HepG2 (cell line): ENCODE data around the gene MED13. TPM values are rescaled to one million over a fixed set of nuclear protein-coding genes. Genes with fewer than 3 reads are reported as not detected.
"Not testable (repeated sequence)": the region's sequence is repeated elsewhere in the genome, so short reads cannot be mapped to it uniquely, and the experiment has no call there.

Source experiments
- ATAC-seq: fragments of 200-7000 bp; cut with Tn5 transposase; 3 replicates; pipeline ENCODE4 v1.9.1; 2020; ENCODE audit warnings: mild to moderate bottlenecking, moderate library complexity
- BruUV-seq: library from RNA; stranded (reverse); fragments of 400-500 nt; replicated peaks from 2 replicates; lab custom pipeline; 2021; lab: Mats Ljungman, UMichigan
- CTCF ChIA-PET: fragments of 300-600 bp; formaldehyde crosslinking; extraction: SDS; loops from one replicate; lab custom pipeline; 2021; ENCODE audit warnings: low total read pairs, inconsistent platforms, low intra/inter-chr PET ratio; lab: Yijun Ruan, JAX
- POLR2A ChIA-PET: fragments of 350-600 bp; sonication (Branson Sonifier 250); formaldehyde crosslinking; loops from one replicate; lab custom pipeline; 2020; ENCODE audit warnings: antibody characterized with exemption, inconsistent platforms; lab: Yijun Ruan, JAX
- DNase-seq: peaks from one replicate; pipeline ENCODE4 v3.0.0-alpha.2; 2015; ENCODE audit warnings: low spot score
- FAIRE-seq: peaks from 3 replicates; lab custom pipeline; 2011; peaks lifted over from hg19 to GRCh38; lab: Jason Lieb, UNC
- H2AFZ ChIP-seq: one replicate; pipeline ENCODE4 v1.6.1; 2011; ENCODE audit warnings: low read length, inconsistent platforms
- H3K27ac ChIP-seq: fragments of 300-600 bp; 3 replicates; pipeline ENCODE4 v1.8.0; 2011; ENCODE audit warnings: mixed run types, mild to moderate bottlenecking, mixed read lengths, low read length, inconsistent platforms; ENCODE audit not compliant: insufficient read depth; ENCODE audit errors: extremely low read length
- H3K27me3 ChIP-seq, 2 experiments: fragments of 200-600 bp in 1 of 2; 2 replicates in 1 of 2; 3 replicates in 1 of 2; pipeline versions ENCODE4 v1.6.0 to v1.8.0; 2011; ENCODE audit warnings: low read length in 2 of 2, mild to moderate bottlenecking in 2 of 2, moderate library complexity in 2 of 2, inconsistent platforms in 1 of 2; ENCODE audit not compliant: insufficient read depth in 2 of 2, control insufficient read depth in 1 of 2
- H3K36me3 ChIP-seq, 2 experiments: fragments of 200-600 bp in 1 of 2; replicated peaks in 1 of 2; 2 replicates in 1 of 2; 3 replicates in 1 of 2; pipeline versions ENCODE4 v1.5.1 to v1.8.0; 2011; ENCODE audit warnings: low read length in 2 of 2, inconsistent platforms in 1 of 2; ENCODE audit not compliant: insufficient read depth in 2 of 2, control insufficient read depth in 1 of 2
- H3K4me1 ChIP-seq: 2 replicates; pipeline ENCODE4 v1.5.1; 2012; ENCODE audit warnings: low read length, inconsistent platforms; ENCODE audit not compliant: insufficient read depth
- H3K4me2 ChIP-seq: 2 replicates; pipeline ENCODE4 v1.6.0; 2011; ENCODE audit warnings: low read depth, low read length, inconsistent platforms
- H3K4me3 ChIP-seq, 3 experiments: fragments of 200-600 bp in 1 of 3; sonication (generic), shearing (Covaris generic) in 1 of 3; replicated peaks in 1 of 3; 2 replicates each; pipeline ENCODE4 v1.5.1; 2011 to 2016; ENCODE audit warnings: low read length in 3 of 3, inconsistent platforms in 2 of 3, low read depth in 2 of 3, mild to moderate bottlenecking in 2 of 3, control low read depth in 1 of 3, mixed read lengths in 1 of 3; ENCODE audit not compliant: insufficient read depth in 1 of 3
- H3K79me2 ChIP-seq: one replicate; pipeline ENCODE4 v1.6.1; 2011; ENCODE audit warnings: low read length, inconsistent platforms; ENCODE audit not compliant: insufficient read depth
- H3K9ac ChIP-seq: 2 replicates; pipeline ENCODE4 v1.6.0; 2011; ENCODE audit warnings: mild to moderate bottlenecking, low read depth, low read length, inconsistent platforms; ENCODE audit not compliant: insufficient read depth
- H3K9me3 ChIP-seq: 2 replicates; pipeline ENCODE4 v1.5.1; 2012; ENCODE audit warnings: mild to moderate bottlenecking, low read length
- H4K20me1 ChIP-seq: 2 replicates; pipeline ENCODE4 v1.6.0; 2011; ENCODE audit warnings: inconsistent platforms, mild to moderate bottlenecking, low read length, moderate library complexity; ENCODE audit not compliant: insufficient read depth
- KDM5B ChIP-seq: sonication (generic); formaldehyde crosslinking; IDR thresholded peaks from 2 replicates; pipeline ENCODE4 v1.4.0; 2020; ENCODE audit warnings: missing genetic modification reagents, mild to moderate bottlenecking, borderline replicate concordance
- MLX ChIP-seq: IDR thresholded peaks from 2 replicates; pipeline ENCODE4 v1.6.1; 2016
- RARG ChIP-seq: sonication (generic); formaldehyde crosslinking; IDR thresholded peaks from 2 replicates; pipeline ENCODE4 v1.4.0; 2020; ENCODE audit warnings: low read depth, mild to moderate bottlenecking, missing genetic modification reagents
- RFX3 ChIP-seq: IDR thresholded peaks from 2 replicates; pipeline ENCODE4 v1.6.1; 2016; ENCODE audit warnings: missing biosample characterization, missing genetic modification reagents
- STAG1 ChIP-seq: sonication (generic); formaldehyde crosslinking; IDR thresholded peaks from 2 replicates; pipeline ENCODE4 v1.4.0; 2020; ENCODE audit warnings: missing genetic modification reagents
- YEATS2 ChIP-seq: sonication (generic); formaldehyde crosslinking; IDR thresholded peaks from 2 replicates; pipeline ENCODE4 v1.4.0; 2020; ENCODE audit warnings: missing genetic modification reagents, borderline replicate concordance
- ZFP36L2 ChIP-seq: sonication (generic); formaldehyde crosslinking; IDR thresholded peaks from 2 replicates; pipeline ENCODE4 v1.4.0; 2020; ENCODE audit warnings: missing genetic modification reagents
- ZNF263 ChIP-seq: sonication (generic); formaldehyde crosslinking; IDR thresholded peaks from 2 replicates; pipeline ENCODE4 v1.4.0; 2020; ENCODE audit warnings: missing genetic modification reagents
- ZNF567 ChIP-seq: sonication (generic); formaldehyde crosslinking; IDR thresholded peaks from 2 replicates; pipeline ENCODE4 v1.8.1; 2023; ENCODE audit warnings: mild to moderate bottlenecking, missing genetic modification reagents, borderline replicate concordance
- ZNF687 ChIP-seq: sonication (generic); formaldehyde crosslinking; IDR thresholded peaks from 2 replicates; pipeline ENCODE4 v1.5.1; 2020; ENCODE audit warnings: mild to moderate bottlenecking, missing genetic modification reagents, moderate library complexity
- ZNF749 ChIP-seq: sonication (generic); formaldehyde crosslinking; IDR thresholded peaks from 2 replicates; pipeline ENCODE4 v1.8.0; 2022; ENCODE audit warnings: mild to moderate bottlenecking, missing genetic modification reagents, moderate library complexity, borderline replicate concordance
- WGBS: methylation state at CpG from one replicate; pipeline ENCODE4 v1.1.6; 2017; ENCODE audit warnings: low lambda C conversion rate; 5-methylcytosine and 5-hydroxymethylcytosine counted together
- in situ Hi-C: cut with HindIII; loops from 2 replicates; pipeline ENCODE4 v1.10.0; 2017; ENCODE audit warnings: low pct_unique_long_range_greater_than_20kb; ENCODE audit not compliant: extremely low pct_ligation_motif_present
- intact Hi-C: fragments of 100-400 bp; cut with micrococcal nuclease; formaldehyde crosslinking; loops from one replicate; pipeline ENCODE4 v1.10.0; 2022; ENCODE audit not compliant: unreplicated experiment
- polyA plus RNA-seq, 8 experiments: library from polyadenylated mRNA; depleted of rRNA in 3 of 8; stranded (reverse) in 7 of 8; unstranded in 1 of 8; fragments of >200 nt; fragmentation: Illumina TruSeq in 4 of 8; extraction: Trizol in 4 of 8; gene quantifications; 2 replicates each; pipeline versions ENCODE4 v1.2.1 to v1.2.3, GENCODE V29; 2011 to 2016; ENCODE audit warnings: low read depth in 4 of 8, missing spikeins in 1 of 8, mixed read lengths in 1 of 8; ENCODE audit not compliant: insufficient read depth in 1 of 8
- total RNA-seq, 5 experiments: library from RNA; depleted of rRNA; stranded (reverse); fragments of >200 nt; fragmentation: Illumina TruSeq; extraction: Trizol; gene quantifications; 2 replicates each; pipeline ENCODE4 v1.2.3, GENCODE V29; 2016; ENCODE audit warnings: low read depth in 1 of 5

Gene MED13
- total and polyA plus RNA-seq, 2 of the 13 experiments (the other 11 are each of a cell fraction or from before 2014, with no cell fraction given), result 27.4 to 69.1 TPM

GRCh38 chr17:62003141-62003540 is 61.9 kb downstream of the MED13 start:
- FAIRE-seq, H3K9ac ChIP-seq, H2AFZ ChIP-seq, H3K27me3 ChIP-seq, DNase-seq, CTCF ChIA-PET, BruUV-seq, H3K27ac ChIP-seq, H3K4me1 ChIP-seq, H3K4me3 ChIP-seq, in situ Hi-C loops, H3K4me2 ChIP-seq, H3K9me3 ChIP-seq, H4K20me1 ChIP-seq, ATAC-seq, intact Hi-C loops, POLR2A ChIA-PET: not testable (repeated sequence)
- peaks cover 6 to 65% of the 10 kb centered on the region in 2 experiments for H3K36me3 ChIP-seq
- WGBS, result 95% methylated on average over 3 of the region's 3 CpGs
- peaks cover 32% of the 10 kb centered on the region for H3K79me2 ChIP-seq

- ChIA-PET CTCF (no interaction called here), POLR2A (no interaction called here)
- FAIRE-seq (no peak), DNase-seq (no peak), ATAC-seq (no peak)
- H4K20me1 ChIP-seq, result no peaks in the 10 kb centered on the region; the same call in 1 of the 2 replicates
- no TSS peak for BruUV-seq
- no peak overlapping the region for H3K9ac ChIP-seq
- no peak overlapping the region for H3K4me3 ChIP-seq
- H3K27ac ChIP-seq, result no peak overlapping the region
- H3K36me3 ChIP-seq, result peaks cover 7 to 53% of the 10 kb centered on the region in 2 experiments
- 99% methylated on average over 2 of the region's 2 CpGs for WGBS
- H2AFZ ChIP-seq, result no peak overlapping the region
- no peak overlapping the region for H3K4me2 ChIP-seq
- no peaks in the 10 kb centered on the region for H3K4me1 ChIP-seq
- no peaks in the 10 kb centered on the region for H3K9me3 ChIP-seq
- in situ Hi-C loops (no loop called here), intact Hi-C loops (no loop called here)
- TF ChIP-seq RARG (CRISPR knock-in tag), result no peak
- TF ChIP-seq ZNF263, result no peak
- no peak for TF ChIP-seq KDM5B
- TF ChIP-seq MLX, result no peak
- no peak for TF ChIP-seq STAG1
- no peak for TF ChIP-seq ZNF567 (CRISPR knock-in tag)
- TF ChIP-seq ZNF687 (CRISPR knock-in tag), result no peak
- TF ChIP-seq RFX3 (CRISPR knock-in tag), result no peak
- no peak for TF ChIP-seq ZNF749 (CRISPR knock-in tag)
- no peak for TF ChIP-seq YEATS2
- TF ChIP-seq ZFP36L2 (CRISPR knock-in tag), result no peak
- H3K79me2 ChIP-seq, result peaks cover 37% of the 10 kb centered on the region
- no peaks in the 10 kb centered on the region; a peak in 1 of 5 replicates for H3K27me3 ChIP-seq
Observed at GRCh38 chr17:62001105-62001504, 64.0 kb downstream of the MED13 start.
